ENCODE measurements around the gene NAA25. TPM values are rescaled to one million over a fixed set of nuclear protein-coding genes. Genes with fewer than 3 reads are reported as not detected.

NAA25 gene
- total and polyA plus RNA-seq, 9 of the 15 experiments (the other 6 are each of a cell fraction or from before 2014, with no cell fraction given) = 26.6 to 59.6 (median 48.9) TPM

DNA sequence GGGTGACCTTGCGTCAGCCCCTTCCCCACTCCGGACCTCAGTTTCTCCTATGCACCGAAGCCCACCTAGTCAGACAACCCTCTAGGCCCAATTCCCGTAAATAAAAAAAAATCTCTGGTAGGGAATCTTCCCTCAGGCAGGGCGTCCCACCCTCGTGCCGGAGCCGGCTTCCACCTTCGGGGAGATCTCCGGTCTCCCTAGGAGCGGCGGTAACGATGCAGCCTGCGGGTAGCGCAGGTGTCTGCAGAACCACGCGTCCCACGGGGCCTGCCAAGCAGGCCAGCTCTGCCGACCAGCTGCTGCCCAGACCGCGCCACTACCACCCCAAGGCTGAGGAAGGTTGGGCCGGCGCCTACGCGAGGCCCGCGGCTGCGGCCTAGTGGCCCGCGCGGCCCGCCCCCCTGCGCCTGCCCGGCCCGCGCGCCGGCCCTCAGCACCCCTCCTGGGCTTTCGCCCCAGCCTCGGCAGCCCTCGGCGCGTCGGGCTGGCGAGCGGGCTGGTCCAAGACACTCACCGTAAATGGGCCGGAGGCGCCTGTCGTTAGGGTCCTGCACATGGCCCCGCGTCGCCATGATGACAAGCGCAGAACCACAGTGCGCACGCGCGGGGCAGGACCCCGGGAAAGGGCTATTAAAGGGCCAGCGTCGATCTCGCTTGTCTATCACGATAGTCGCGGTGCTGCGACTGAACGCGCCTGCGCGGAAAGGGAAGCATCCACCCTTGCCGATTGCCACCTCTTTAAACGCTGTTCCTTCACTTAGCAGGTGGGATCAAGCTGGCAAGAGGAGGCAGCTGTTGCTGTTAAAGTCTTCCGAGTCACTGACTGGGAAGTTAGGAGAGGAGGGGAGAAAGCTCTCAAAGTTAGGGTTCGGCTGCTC lies at the start of gene NAA25 (continued):
- TF ChIP-seq STAT5B (CRISPR knock-in tag; IDR thresholded peaks at IDR 0.05) = no peak
- peak; percentile 65; the same call in 1 of the 2 replicates for TF ChIP-seq FOXK1 (CRISPR knock-in tag; IDR thresholded peaks at IDR 0.05; ENCODE audit: borderline replicate concordance)
- TF ChIP-seq, protein P1, sequence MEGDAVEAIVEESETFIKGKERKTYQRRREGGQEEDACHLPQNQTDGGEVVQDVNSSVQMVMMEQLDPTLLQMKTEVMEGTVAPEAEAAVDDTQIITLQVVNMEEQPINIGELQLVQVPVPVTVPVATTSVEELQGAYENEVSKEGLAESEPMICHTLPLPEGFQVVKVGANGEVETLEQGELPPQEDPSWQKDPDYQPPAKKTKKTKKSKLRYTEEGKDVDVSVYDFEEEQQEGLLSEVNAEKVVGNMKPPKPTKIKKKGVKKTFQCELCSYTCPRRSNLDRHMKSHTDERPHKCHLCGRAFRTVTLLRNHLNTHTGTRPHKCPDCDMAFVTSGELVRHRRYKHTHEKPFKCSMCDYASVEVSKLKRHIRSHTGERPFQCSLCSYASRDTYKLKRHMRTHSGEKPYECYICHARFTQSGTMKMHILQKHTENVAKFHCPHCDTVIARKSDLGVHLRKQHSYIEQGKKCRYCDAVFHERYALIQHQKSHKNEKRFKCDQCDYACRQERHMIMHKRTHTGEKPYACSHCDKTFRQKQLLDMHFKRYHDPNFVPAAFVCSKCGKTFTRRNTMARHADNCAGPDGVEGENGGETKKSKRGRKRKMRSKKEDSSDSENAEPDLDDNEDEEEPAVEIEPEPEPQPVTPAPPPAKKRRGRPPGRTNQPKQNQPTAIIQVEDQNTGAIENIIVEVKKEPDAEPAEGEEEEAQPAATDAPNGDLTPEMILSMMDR (IDR thresholded peaks at IDR 0.05 in 2 of 3, conservative IDR thresholded peaks at IDR 0.05 in 1 of 3; ENCODE audit: insufficient read depth in 2 of 3, low read depth in 1 of 3, low read length in 3 of 3) = 0 out of 6 replicates have a peak, but pooled peaks of 1 of the 3 experiments have one; percentile 2
- 0 out of 2 replicates have a peak, but pooled peaks have one; percentile 21 for TF ChIP-seq ATF1 (CRISPR knock-in tag; IDR thresholded peaks at IDR 0.05)
- TF ChIP-seq ATF1 (tag; IDR thresholded peaks at IDR 0.05) = peak; percentile 44; the same call in 1 of the 2 replicates
- no peak for TF ChIP-seq ZNF146 (CRISPR knock-in tag; IDR thresholded peaks at IDR 0.05; ENCODE audit: unreplicated experiment)
- no peak for TF ChIP-seq SIRT6 (IDR thresholded peaks at IDR 0.05; ENCODE audit: low read depth, low read length)
- TF ChIP-seq ZNF785 (CRISPR knock-in tag; IDR thresholded peaks at IDR 0.05) = no peak
- TF ChIP-seq, protein P2, sequence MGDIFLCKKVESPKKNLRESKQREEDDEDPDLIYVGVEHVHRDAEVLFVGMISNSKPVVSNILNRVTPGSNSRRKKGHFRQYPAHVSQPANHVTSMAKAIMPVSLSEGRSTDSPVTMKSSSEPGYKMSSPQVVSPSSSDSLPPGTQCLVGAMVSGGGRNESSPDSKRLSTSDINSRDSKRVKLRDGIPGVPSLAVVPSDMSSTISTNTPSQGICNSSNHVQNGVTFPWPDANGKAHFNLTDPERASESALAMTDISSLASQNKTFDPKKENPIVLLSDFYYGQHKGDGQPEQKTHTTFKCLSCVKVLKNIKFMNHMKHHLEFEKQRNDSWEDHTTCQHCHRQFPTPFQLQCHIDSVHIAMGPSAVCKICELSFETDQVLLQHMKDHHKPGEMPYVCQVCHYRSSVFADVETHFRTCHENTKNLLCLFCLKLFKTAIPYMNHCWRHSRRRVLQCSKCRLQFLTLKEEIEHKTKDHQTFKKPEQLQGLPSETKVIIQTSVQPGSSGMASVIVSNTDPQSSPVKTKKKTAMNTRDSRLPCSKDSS (IDR thresholded peaks at IDR 0.05; ENCODE audit: low read depth, partially characterized antibody) = no peak
- no peak for TF ChIP-seq KLF6 (CRISPR knock-in tag; IDR thresholded peaks at IDR 0.05; ENCODE audit: borderline replicate concordance)
- TF ChIP-seq, protein P3, sequence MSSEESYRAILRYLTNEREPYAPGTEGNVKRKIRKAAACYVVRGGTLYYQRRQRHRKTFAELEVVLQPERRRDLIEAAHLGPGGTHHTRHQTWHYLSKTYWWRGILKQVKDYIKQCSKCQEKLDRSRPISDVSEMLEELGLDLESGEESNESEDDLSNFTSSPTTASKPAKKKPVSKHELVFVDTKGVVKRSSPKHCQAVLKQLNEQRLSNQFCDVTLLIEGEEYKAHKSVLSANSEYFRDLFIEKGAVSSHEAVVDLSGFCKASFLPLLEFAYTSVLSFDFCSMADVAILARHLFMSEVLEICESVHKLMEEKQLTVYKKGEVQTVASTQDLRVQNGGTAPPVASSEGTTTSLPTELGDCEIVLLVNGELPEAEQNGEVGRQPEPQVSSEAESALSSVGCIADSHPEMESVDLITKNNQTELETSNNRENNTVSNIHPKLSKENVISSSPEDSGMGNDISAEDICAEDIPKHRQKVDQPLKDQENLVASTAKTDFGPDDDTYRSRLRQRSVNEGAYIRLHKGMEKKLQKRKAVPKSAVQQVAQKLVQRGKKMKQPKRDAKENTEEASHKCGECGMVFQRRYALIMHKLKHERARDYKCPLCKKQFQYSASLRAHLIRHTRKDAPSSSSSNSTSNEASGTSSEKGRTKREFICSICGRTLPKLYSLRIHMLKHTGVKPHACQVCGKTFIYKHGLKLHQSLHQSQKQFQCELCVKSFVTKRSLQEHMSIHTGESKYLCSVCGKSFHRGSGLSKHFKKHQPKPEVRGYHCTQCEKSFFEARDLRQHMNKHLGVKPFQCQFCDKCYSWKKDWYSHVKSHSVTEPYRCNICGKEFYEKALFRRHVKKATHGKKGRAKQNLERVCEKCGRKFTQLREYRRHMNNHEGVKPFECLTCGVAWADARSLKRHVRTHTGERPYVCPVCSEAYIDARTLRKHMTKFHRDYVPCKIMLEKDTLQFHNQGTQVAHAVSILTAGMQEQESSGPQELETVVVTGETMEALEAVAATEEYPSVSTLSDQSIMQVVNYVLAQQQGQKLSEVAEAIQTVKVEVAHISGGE (CRISPR knock-in tag; IDR thresholded peaks at IDR 0.05) = no peak; a peak in 1 of 6 replicates
- no peak for TF ChIP-seq ARID2 (IDR thresholded peaks at IDR 0.05)
- no peak for TF ChIP-seq BDP1 (IDR thresholded peaks at IDR 0.05; ENCODE audit: insufficient read depth, insufficient read length)
- no peak for TF ChIP-seq TGIF2 (CRISPR knock-in tag; IDR thresholded peaks at IDR 0.05)
- TF ChIP-seq SAP30 (IDR thresholded peaks at IDR 0.05; ENCODE audit: borderline replicate concordance, insufficient read depth, low read depth, low read length, poor library complexity, severe bottlenecking) = peak; percentile 96
- TF ChIP-seq NCOR1 (IDR thresholded peaks at IDR 0.05) = no peak
- no peak for TF ChIP-seq XRCC5 (IDR thresholded peaks at IDR 0.05; ENCODE audit: low read depth, low read length)
- TF ChIP-seq, protein P4, sequence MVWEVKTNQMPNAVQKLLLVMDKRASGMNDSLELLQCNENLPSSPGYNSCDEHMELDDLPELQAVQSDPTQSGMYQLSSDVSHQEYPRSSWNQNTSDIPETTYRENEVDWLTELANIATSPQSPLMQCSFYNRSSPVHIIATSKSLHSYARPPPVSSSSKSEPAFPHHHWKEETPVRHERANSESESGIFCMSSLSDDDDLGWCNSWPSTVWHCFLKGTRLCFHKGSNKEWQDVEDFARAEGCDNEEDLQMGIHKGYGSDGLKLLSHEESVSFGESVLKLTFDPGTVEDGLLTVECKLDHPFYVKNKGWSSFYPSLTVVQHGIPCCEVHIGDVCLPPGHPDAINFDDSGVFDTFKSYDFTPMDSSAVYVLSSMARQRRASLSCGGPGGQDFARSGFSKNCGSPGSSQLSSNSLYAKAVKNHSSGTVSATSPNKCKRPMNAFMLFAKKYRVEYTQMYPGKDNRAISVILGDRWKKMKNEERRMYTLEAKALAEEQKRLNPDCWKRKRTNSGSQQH (CRISPR knock-in tag; IDR thresholded peaks at IDR 0.05) = 0 out of 2 replicates have a peak, but pooled peaks have one; percentile 40
